ENCODE measurements around the gene NEUROG3. TPM values are rescaled to one million over a fixed set of nuclear protein-coding genes. Genes with fewer than 3 reads are reported as not detected.
"Not testable (repeated sequence)": the region's sequence is repeated elsewhere in the genome, so short reads cannot be mapped to it uniquely, and the experiment has no call there.

NEUROG3 gene
- total RNA-seq, 3 donors from 2014 or later, result not detected

- H3K27ac ChIP-seq, result no peak overlapping the region
Observed at GRCh38 chr10:69538461-69538860, 34.8 kb downstream of the NEUROG3 start.

GRCh38 chr10:69537449-69537848 lies 35.8 kb downstream of the NEUROG3 start:
- intact Hi-C loops (cut with DNase I; ENCODE audit: low total_unique reads), result no loop called here
- Histone ChIP-seq H3K36me3 (no peaks in the 10 kb centered on the region), H3K27me3 (no peaks in the 10 kb centered on the region), H3K27ac (no peak overlapping the region), H3K9me3 (peaks cover 0 to 12% of the 10 kb centered on the region in 2 donors), H3K4me3 (no peak overlapping the region), H3K4me1 (no peaks in the 10 kb centered on the region)
- no peak for TF ChIP-seq POLR2A (IDR thresholded peaks at IDR 0.05)
- no peak for TF ChIP-seq CTCF (IDR thresholded peaks at IDR 0.05)
- TF ChIP-seq POLR2AphosphoS5 (IDR thresholded peaks at IDR 0.05), result no peak
- DNase-seq (ENCODE audit: low spot score in 2 of 2), result no peak

More at GRCh38 chr10:69538461-69538860, 34.8 kb downstream of the NEUROG3 start:
- no peak overlapping the region for H3K4me3 ChIP-seq
- no peaks in the 10 kb centered on the region for H3K36me3 ChIP-seq
- intact Hi-C loops (cut with DNase I; ENCODE audit: low total_unique reads), result no loop called here
- TF ChIP-seq POLR2AphosphoS5 (IDR thresholded peaks at IDR 0.05), result no peak
- no peak for TF ChIP-seq POLR2A (IDR thresholded peaks at IDR 0.05)
- no peak for TF ChIP-seq CTCF (IDR thresholded peaks at IDR 0.05)
- H3K9me3 ChIP-seq, result peaks cover 0 to 12% of the 10 kb centered on the region in 2 donors
- H3K27me3 ChIP-seq, result no peaks in the 10 kb centered on the region
- no peak for DNase-seq (ENCODE audit: low spot score in 2 of 2)
- no peaks in the 10 kb centered on the region for H3K4me1 ChIP-seq

- H3K4me3 ChIP-seq; intact Hi-C loops (cut with DNase I; ENCODE audit: low total_unique reads); H3K9me3 ChIP-seq; H3K36me3 ChIP-seq; H3K27me3 ChIP-seq; DNase-seq (ENCODE audit: low spot score in 2 of 2); H3K27ac ChIP-seq; H3K4me1 ChIP-seq: not testable (repeated sequence)
Observed at GRCh38 chr10:69536521-69536920, 36.7 kb downstream of the NEUROG3 start.

GRCh38 chr10:69533658-69534057 lies 39.6 kb downstream of the NEUROG3 start:
- intact Hi-C loops (cut with DNase I; ENCODE audit: low total_unique reads), result no loop called here
- no peak for DNase-seq (ENCODE audit: low spot score in 2 of 2)
- H3K4me3 ChIP-seq, result no peak overlapping the region
- TF ChIP-seq CTCF (IDR thresholded peaks at IDR 0.05) (no peak), POLR2A (IDR thresholded peaks at IDR 0.05) (no peak), POLR2AphosphoS5 (IDR thresholded peaks at IDR 0.05) (no peak)
- H3K27me3 ChIP-seq, result no peaks in the 10 kb centered on the region
- H3K4me1 ChIP-seq, result no peaks in the 10 kb centered on the region
- H3K9me3 ChIP-seq, result no peaks in the 10 kb centered on the region
- H3K36me3 ChIP-seq, result no peaks in the 10 kb centered on the region
- H3K27ac ChIP-seq, result no peak overlapping the region

GRCh38 chr10:69527961-69528360 lies 45.3 kb downstream of the NEUROG3 start:
- TF ChIP-seq POLR2AphosphoS5 (IDR thresholded peaks at IDR 0.05) (no peak), POLR2A (IDR thresholded peaks at IDR 0.05) (no peak), CTCF (IDR thresholded peaks at IDR 0.05) (no peak)

More at GRCh38 chr10:69527961-69528360, 45.3 kb downstream of the NEUROG3 start:
- H3K36me3 ChIP-seq, result no peaks in the 10 kb centered on the region
- intact Hi-C loops (cut with DNase I; ENCODE audit: low total_unique reads), result no loop called here
- H3K4me1 ChIP-seq, result no peaks in the 10 kb centered on the region
- H3K27ac ChIP-seq, result no peak overlapping the region
- no peaks in the 10 kb centered on the region for H3K27me3 ChIP-seq
- no peaks in the 10 kb centered on the region for H3K9me3 ChIP-seq
- H3K4me3 ChIP-seq, result no peak overlapping the region
- no peak for DNase-seq (ENCODE audit: low spot score in 2 of 2)

Other genes with a start within 250 kb of the NEUROG3 start
- gene TACR2, start 156.5 kb downstream of the NEUROG3 start, total RNA-seq, result 1 to 10 TPM in 1 of 3 donors, under 1 TPM in 2; 0.66 to 3.2 (median 0.73) TPM
- gene TSPAN15, start 122.0 kb downstream of the NEUROG3 start, total RNA-seq, result 10 to 100 TPM; 53.3 to 89.5 (median 65.0) TPM
- gene FAM241B, start 56.8 kb upstream of the NEUROG3 start, total RNA-seq, result 1 to 10 TPM in 2 of 3 donors, under 1 TPM in 1; 0.48 to 8.5 (median 6.2) TPM
- gene COL13A1, start 228.5 kb upstream of the NEUROG3 start, total RNA-seq, result under 1 TPM; 0.66 to 0.80 (median 0.73) TPM